Parathyroid adenoma (tissue), 2 donors: Measurements from ENCODE around the gene VAC14.

Experiments
- H2AFZ ChIP-seq: fragments of 300-600 bp; sonication (generic); one replicate; pipeline ENCODE4 v1.7.0; 2017; ENCODE audit warnings: antibody characterized with exemption, mild to moderate bottlenecking
- H3K27ac ChIP-seq: fragments of 300-600 bp; sonication (generic); one replicate; pipeline ENCODE4 v1.7.0; 2017
- H3K27me3 ChIP-seq: fragments of 300-600 bp; sonication (generic); one replicate; pipeline ENCODE4 v1.7.0; 2017; ENCODE audit warnings: low read length; ENCODE audit not compliant: control insufficient read depth, insufficient read depth
- H3K36me3 ChIP-seq: fragments of 300-600 bp; sonication (generic); one replicate; pipeline ENCODE4 v1.7.0; 2017; ENCODE audit warnings: low read length; ENCODE audit not compliant: control insufficient read depth, insufficient read depth
- H3K4me1 ChIP-seq: fragments of 300-600 bp; sonication (generic); one replicate; pipeline ENCODE4 v1.7.0; 2017; ENCODE audit warnings: control low read depth
- H3K4me2 ChIP-seq: fragments of 300-600 bp; sonication (generic); one replicate; pipeline ENCODE4 v1.7.0; 2017; ENCODE audit warnings: low read length
- H3K4me3 ChIP-seq: fragments of 300-600 bp; sonication (generic); one replicate; pipeline ENCODE4 v1.7.0; 2017; ENCODE audit warnings: low read depth, low read length
- H3K79me2 ChIP-seq: fragments of 300-600 bp; sonication (generic); one replicate; pipeline ENCODE4 v1.7.0; 2017; ENCODE audit warnings: control low read depth
- H3K9ac ChIP-seq: fragments of 300-600 bp; sonication (generic); one replicate; pipeline ENCODE4 v1.7.0; 2017; ENCODE audit warnings: mild to moderate bottlenecking
- H3K9me3 ChIP-seq: fragments of 300-600 bp; sonication (generic); one replicate; pipeline ENCODE4 v1.7.0; 2017; ENCODE audit warnings: low read length; ENCODE audit not compliant: control insufficient read depth
- TF ChIP-seq, protein P1 (sequence below): fragments of 300-600 bp; sonication (generic); IDR thresholded peaks from one replicate; pipeline ENCODE4 v1.7.0; 2017; ENCODE audit warnings: antibody characterized with exemption, mild to moderate bottlenecking
- donor health status: primary hyperparathyroidism.

Gene VAC14

DNA sequence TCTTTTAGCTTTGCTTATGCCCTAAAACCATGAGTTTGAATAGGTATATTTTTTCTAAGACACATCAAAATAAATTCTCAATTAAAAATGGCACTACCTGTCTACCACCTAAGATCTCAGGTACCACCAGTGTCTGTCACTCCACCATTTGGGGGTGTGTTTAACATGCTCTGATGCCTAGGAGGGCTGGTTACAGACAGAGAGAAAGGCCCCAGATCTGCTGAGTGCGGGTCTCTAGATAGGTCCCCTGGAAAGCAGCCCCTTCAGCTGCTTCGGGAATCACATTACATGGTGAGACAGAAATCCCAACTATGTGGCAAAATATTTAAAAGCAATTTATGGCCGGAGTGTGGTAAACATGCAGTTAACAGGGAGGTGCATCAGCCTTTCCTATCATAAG, 653 bp upstream of the VAC14 start:
- H3K27ac ChIP-seq, result peak overlapping the region; percentile 15
- H3K27me3 ChIP-seq, result no peaks in the 10 kb centered on the region
- H3K9me3 ChIP-seq, result no peaks in the 10 kb centered on the region
- peaks cover 34% of the 10 kb centered on the region for H3K79me2 ChIP-seq
- H3K4me3 ChIP-seq, result peak overlapping the region; percentile 75
- peak overlapping the region; percentile 96 for H2AFZ ChIP-seq
- H3K4me2 ChIP-seq, result peak overlapping the region; percentile 76
- no peaks in the 10 kb centered on the region for H3K4me1 ChIP-seq
- H3K9ac ChIP-seq, result no peak overlapping the region
- no peaks in the 10 kb centered on the region for H3K36me3 ChIP-seq
- TF ChIP-seq, protein P1, sequence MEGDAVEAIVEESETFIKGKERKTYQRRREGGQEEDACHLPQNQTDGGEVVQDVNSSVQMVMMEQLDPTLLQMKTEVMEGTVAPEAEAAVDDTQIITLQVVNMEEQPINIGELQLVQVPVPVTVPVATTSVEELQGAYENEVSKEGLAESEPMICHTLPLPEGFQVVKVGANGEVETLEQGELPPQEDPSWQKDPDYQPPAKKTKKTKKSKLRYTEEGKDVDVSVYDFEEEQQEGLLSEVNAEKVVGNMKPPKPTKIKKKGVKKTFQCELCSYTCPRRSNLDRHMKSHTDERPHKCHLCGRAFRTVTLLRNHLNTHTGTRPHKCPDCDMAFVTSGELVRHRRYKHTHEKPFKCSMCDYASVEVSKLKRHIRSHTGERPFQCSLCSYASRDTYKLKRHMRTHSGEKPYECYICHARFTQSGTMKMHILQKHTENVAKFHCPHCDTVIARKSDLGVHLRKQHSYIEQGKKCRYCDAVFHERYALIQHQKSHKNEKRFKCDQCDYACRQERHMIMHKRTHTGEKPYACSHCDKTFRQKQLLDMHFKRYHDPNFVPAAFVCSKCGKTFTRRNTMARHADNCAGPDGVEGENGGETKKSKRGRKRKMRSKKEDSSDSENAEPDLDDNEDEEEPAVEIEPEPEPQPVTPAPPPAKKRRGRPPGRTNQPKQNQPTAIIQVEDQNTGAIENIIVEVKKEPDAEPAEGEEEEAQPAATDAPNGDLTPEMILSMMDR, result no peak

DNA sequence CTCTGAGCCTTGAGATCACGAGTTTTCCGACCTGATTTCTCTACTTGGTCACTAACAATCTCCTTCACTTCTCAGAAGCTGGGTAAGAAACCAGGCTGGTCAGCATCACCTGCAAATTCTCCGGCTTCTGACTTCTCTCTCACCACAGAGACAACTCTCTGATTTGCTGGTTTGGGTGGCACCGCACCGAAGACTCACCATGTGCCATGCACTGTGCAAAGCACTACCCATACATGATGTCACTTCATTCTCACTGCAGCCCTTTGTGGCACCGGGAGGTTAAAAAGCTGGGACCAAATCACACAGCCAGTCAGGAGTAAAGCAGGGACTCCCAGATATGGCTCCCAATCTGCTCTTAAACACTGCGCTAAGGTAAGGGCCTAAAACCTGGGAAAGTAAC, 647 bp downstream of the VAC14 start:
- Histone ChIP-seq H3K27ac (no peak overlapping the region), H3K4me1 (no peaks in the 10 kb centered on the region), H3K79me2 (peaks cover 45% of the 10 kb centered on the region), H2AFZ (peak overlapping the region; percentile 96), H3K27me3 (no peaks in the 10 kb centered on the region), H3K36me3 (no peaks in the 10 kb centered on the region), H3K9me3 (no peaks in the 10 kb centered on the region), H3K4me3 (peak overlapping the region; percentile 75), H3K4me2 (peak overlapping the region; percentile 76), H3K9ac (peak overlapping the region; percentile 70)
- TF ChIP-seq, protein P1, result no peak

DNA sequence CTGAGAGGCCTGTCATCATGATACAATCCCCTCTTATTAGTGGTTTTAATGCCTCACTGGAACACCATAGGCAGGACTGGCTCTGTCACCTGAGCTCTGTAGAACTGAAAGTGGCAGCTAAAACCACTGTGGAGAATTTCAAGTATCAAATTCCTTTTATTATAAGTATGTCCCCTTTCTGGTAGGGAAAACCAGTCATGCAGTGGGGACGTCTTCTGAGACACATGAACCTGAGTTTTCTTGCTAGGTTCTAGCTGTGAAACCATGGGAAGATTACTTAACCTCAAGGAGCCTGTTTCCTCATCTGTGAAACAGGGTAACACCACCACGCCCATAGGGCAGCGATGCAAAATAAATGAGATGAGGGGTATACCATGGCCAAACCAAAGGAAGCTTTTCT, 4.7 kb downstream of the VAC14 start:
- Histone ChIP-seq H2AFZ (no peak overlapping the region), H3K4me3 (no peak overlapping the region), H3K9ac (no peak overlapping the region), H3K4me2 (no peak overlapping the region), H3K79me2 (peaks cover 67% of the 10 kb centered on the region), H3K27me3 (no peaks in the 10 kb centered on the region), H3K27ac (no peak overlapping the region), H3K36me3 (no peaks in the 10 kb centered on the region), H3K4me1 (no peaks in the 10 kb centered on the region), H3K9me3 (no peaks in the 10 kb centered on the region)
- TF ChIP-seq, protein P1, result no peak

DNA sequence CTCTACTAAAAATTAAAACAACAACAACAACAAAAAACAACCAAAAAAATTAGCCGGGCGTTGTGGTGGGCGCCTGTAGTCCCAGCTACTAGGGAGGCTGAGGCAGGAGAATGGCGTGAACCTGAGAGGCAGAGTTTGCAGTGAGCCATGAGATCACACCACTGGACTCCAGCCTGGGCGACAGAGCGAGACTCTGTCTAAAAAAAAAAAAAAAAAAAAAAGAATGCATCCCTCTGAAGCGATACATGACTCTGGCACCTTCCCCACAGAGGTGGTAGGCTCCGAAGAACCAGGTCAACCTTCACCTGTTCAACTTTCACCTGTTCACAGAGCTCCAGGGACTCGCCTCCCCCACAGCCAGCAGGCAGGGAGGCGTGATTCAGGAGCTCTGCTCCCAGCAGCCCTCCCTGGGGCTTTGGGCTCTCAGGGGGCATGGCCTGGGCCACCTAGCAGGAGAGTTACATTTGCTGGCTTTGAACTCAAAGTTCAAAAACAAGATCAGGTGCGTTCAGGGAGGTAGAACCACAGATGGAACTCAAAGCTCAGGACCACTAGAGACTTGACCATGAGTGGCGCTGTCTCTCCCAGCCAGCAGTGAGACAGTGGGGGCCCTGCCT, 5.6 kb downstream of the VAC14 start:
- H3K4me2 ChIP-seq, result no peak overlapping the region
- no peak overlapping the region for H2AFZ ChIP-seq
- H3K4me1 ChIP-seq, result no peaks in the 10 kb centered on the region
- H3K9ac ChIP-seq, result no peak overlapping the region
- no peaks in the 10 kb centered on the region for H3K27me3 ChIP-seq
- no peak overlapping the region for H3K27ac ChIP-seq
- no peaks in the 10 kb centered on the region for H3K9me3 ChIP-seq
- TF ChIP-seq, protein P1, result no peak
- peaks cover 65% of the 10 kb centered on the region for H3K79me2 ChIP-seq
- no peak overlapping the region for H3K4me3 ChIP-seq
- H3K36me3 ChIP-seq, result no peaks in the 10 kb centered on the region

DNA sequence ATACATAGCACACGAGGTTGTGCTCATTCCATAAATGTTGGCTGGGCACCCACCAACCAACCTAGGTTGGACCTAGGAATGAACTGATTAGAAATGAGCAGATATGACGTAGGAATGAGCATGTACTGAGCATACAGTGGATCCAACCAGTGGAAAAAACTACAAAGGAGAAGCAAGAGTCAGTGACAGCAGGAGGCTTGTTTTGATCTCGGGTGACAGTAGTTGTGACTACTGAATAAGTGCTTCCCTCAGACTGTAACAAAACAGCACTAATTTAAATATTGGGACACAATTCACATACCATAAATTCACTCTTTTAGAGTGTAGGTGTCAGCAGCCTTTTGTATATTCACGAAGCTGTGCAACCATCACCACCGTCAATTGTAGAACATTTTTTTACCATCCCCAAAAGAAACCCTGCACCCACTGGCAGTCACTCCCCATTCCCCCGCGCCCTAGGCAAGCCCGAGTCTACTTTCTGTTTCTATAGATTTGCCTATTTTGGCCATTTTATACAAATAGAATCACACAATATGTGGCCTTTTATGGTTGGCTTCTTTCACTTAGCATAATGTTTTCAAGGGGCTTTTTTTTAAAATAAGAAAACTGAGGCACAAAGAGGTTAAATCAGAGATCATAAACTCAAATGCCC, 7.0 kb downstream of the VAC14 start:
- Histone ChIP-seq H3K27ac (no peak overlapping the region), H3K79me2 (peaks cover 56% of the 10 kb centered on the region), H3K9ac (no peak overlapping the region), H2AFZ (no peak overlapping the region), H3K4me2 (no peak overlapping the region), H3K9me3 (no peaks in the 10 kb centered on the region), H3K4me1 (peaks cover 4% of the 10 kb centered on the region), H3K4me3 (no peak overlapping the region), H3K27me3 (no peaks in the 10 kb centered on the region), H3K36me3 (no peaks in the 10 kb centered on the region)
- TF ChIP-seq, protein P1, result no peak
